MCF 10A (cell line): ENCODE data around the gene FTL. TPM values are rescaled to one million over a fixed set of nuclear protein-coding genes. Genes with fewer than 3 reads are reported as not detected.

Source experiments
- BruUV-seq: library from RNA; stranded (reverse); fragments of 400-500 nt; replicated peaks from 2 replicates; lab custom pipeline; 2021; lab: Mats Ljungman, UMichigan
- CTCF ChIA-PET: fragments of 300-600 bp; sonication (Branson Sonifier 250); formaldehyde crosslinking; extraction: SDS; loops from one replicate; lab custom pipeline; 2021; ENCODE audit warnings: antibody characterized with exemption, inconsistent platforms; lab: Yijun Ruan, JAX
- POLR2A ChIA-PET: fragments of 300-600, 350-650 bp; sonication (Branson Sonifier 250); formaldehyde crosslinking; extraction: SDS; loops from one replicate; lab custom pipeline; 2020; ENCODE audit warnings: antibody characterized with exemption, inconsistent platforms; lab: Yijun Ruan, JAX
- DNase-seq: peaks from one replicate; pipeline ENCODE4 v3.0.0-alpha.2; 2018; ENCODE audit not compliant: unreplicated experiment
- H3K27ac Mint-ChIP-seq: one replicate; pipeline ENCODE4 v1.8.0; 2022; ENCODE audit warnings: mild to moderate bottlenecking, low read depth, mixed read lengths; ENCODE audit not compliant: unreplicated experiment
- H3K27me3 Mint-ChIP-seq: one replicate; pipeline ENCODE4 v1.8.0; 2022; ENCODE audit warnings: mixed read lengths; ENCODE audit not compliant: insufficient read depth, unreplicated experiment
- H3K36me3 Mint-ChIP-seq: one replicate; pipeline ENCODE4 v1.8.0; 2022; ENCODE audit warnings: mild to moderate bottlenecking, moderate library complexity, mixed read lengths; ENCODE audit not compliant: insufficient read depth, unreplicated experiment
- H3K4me1 Mint-ChIP-seq: one replicate; pipeline ENCODE4 v1.8.0; 2022; ENCODE audit warnings: mixed read lengths; ENCODE audit not compliant: insufficient read depth, unreplicated experiment
- H3K4me3 Mint-ChIP-seq: one replicate; pipeline ENCODE4 v1.8.0; 2022; ENCODE audit warnings: mild to moderate bottlenecking, moderate library complexity, mixed read lengths; ENCODE audit not compliant: unreplicated experiment
- H3K9me3 Mint-ChIP-seq: one replicate; pipeline ENCODE4 v1.8.0; 2022; ENCODE audit warnings: mixed read lengths; ENCODE audit not compliant: unreplicated experiment
- CTCF ChIP-seq: fragments of 200-600 bp; IDR thresholded peaks from one replicate; pipeline ENCODE4 v1.8.0; 2022; ENCODE audit warnings: antibody characterized with exemption, mild to moderate bottlenecking; ENCODE audit not compliant: unreplicated experiment
- intact Hi-C: fragments of 100-400 bp; cut with micrococcal nuclease; formaldehyde crosslinking; loops from 2 replicates; pipeline ENCODE4 v1.14.1; 2022
- total RNA-seq: library from RNA; stranded (reverse); gene quantifications from 2 replicates; pipeline ENCODE4 v1.2.3, GENCODE V29; 2022

The FTL gene
- total RNA-seq, 1 experiment from 2014 or later = 275 TPM

- Mint-ChIP-seq H3K4me3 (no peak overlapping the region), H3K4me1 (peaks cover 12% of the 10 kb centered on the region), H3K9me3 (no peaks in the 10 kb centered on the region), H3K27ac (no peak overlapping the region), H3K36me3 (peaks cover 53% of the 10 kb centered on the region), H3K27me3 (no peaks in the 10 kb centered on the region)
- intact Hi-C loops = no loop called here
- POLR2A ChIA-PET = interaction anchor here (0.7 to 5.6 kb wide), 4 partner anchors 9 to 104 kb away, joined by 3 to 61 read pairs (median 26); partner anchors contain the start of genes FTL, GYS1, PPP1R15A and RUVBL2
- DNase-seq = peak; percentile 20
- CTCF ChIA-PET = interaction anchor here (0.7 to 5.7 kb wide), 3 partner anchors 9 to 642 kb away, joined by 3 to 39 read pairs (median 13); partner anchors contain the start of genes GYS1 and RUVBL2
- TF ChIP-seq CTCF = no peak
- no TSS peak for BruUV-seq
Measured at GRCh38 chr19:48975947-48976847, 11.1 kb downstream of the FTL start.

GRCh38 chr19:48977061-48977460 lies 12.0 kb downstream of the FTL start:
- DNase-seq = no peak
- no peak for TF ChIP-seq CTCF
- Mint-ChIP-seq H3K9me3 (no peaks in the 10 kb centered on the region), H3K4me1 (peaks cover 12% of the 10 kb centered on the region), H3K27me3 (no peaks in the 10 kb centered on the region), H3K36me3 (peaks cover 57% of the 10 kb centered on the region), H3K27ac (no peak overlapping the region), H3K4me3 (no peak overlapping the region)
- no TSS peak for BruUV-seq
- intact Hi-C loops = no loop called here
- ChIA-PET CTCF (interaction anchor here (2.3 to 5.7 kb wide), 2 partner anchors 10 to 15 kb away, joined by 13 to 39 read pairs; partner anchors contain the start of genes GYS1 and RUVBL2), POLR2A (interaction anchor here (0.7 to 5.6 kb wide), 4 partner anchors 10 to 105 kb away, joined by 3 to 61 read pairs (median 26); partner anchors contain the start of genes FTL, GYS1, PPP1R15A and RUVBL2)

- H3K27me3 Mint-ChIP-seq = no peaks in the 10 kb centered on the region
- no peak for TF ChIP-seq CTCF
- intact Hi-C loops = no loop called here
- no peak for DNase-seq
- H3K4me1 Mint-ChIP-seq = peaks cover 12% of the 10 kb centered on the region
- CTCF ChIA-PET = interaction anchor here (1.0 to 4.2 kb wide), 3 partner anchors 10 to 16 kb away, joined by 3 to 30 read pairs (median 4); partner anchors contain the start of genes GYS1 and RUVBL2
- no peaks in the 10 kb centered on the region for H3K9me3 Mint-ChIP-seq
- BruUV-seq = no TSS peak
- POLR2A ChIA-PET = interaction anchor here (4.3 kb wide), 1 partner anchor 11 kb away, joined by 25 read pairs; the partner anchor contains the start of genes GYS1 and RUVBL2
- H3K36me3 Mint-ChIP-seq = peaks cover 69% of the 10 kb centered on the region
- no peak overlapping the region for H3K4me3 Mint-ChIP-seq
- no peak overlapping the region for H3K27ac Mint-ChIP-seq
Measured at GRCh38 chr19:48982280-48982679, 17.2 kb downstream of the FTL start.

GRCh38 chr19:48985711-48986110 lies 20.6 kb downstream of the FTL start:
- ChIA-PET POLR2A (interaction anchor here (0.5 kb wide), 1 partner anchor 20 kb away, joined by 3 read pairs; the partner anchor contains the start of gene FTL), CTCF (interaction anchor here (0.6 to 2.2 kb wide), 2 partner anchors 12 to 15 kb away, joined by 3 to 9 read pairs; no protein-coding TSS in a partner anchor)
- Mint-ChIP-seq H3K27me3 (no peaks in the 10 kb centered on the region), H3K27ac (no peak overlapping the region), H3K9me3 (no peaks in the 10 kb centered on the region), H3K4me3 (no peak overlapping the region), H3K4me1 (peaks cover 8% of the 10 kb centered on the region), H3K36me3 (peaks cover 84% of the 10 kb centered on the region)
- no peak for DNase-seq
- BruUV-seq = no TSS peak
- TF ChIP-seq CTCF = no peak
- intact Hi-C loops = no loop called here
